Esophagus muscularis mucosa (tissue), 4 donors: ENCODE results near the gene BTN1A1.

ENCODE experiments used
- CTCF ChIP-seq, 3 experiments: fragments of 200-600 bp in 2 of 3; fragments of 450-650 bp in 1 of 3; sonication (generic) in 2 of 3; IDR thresholded peaks; one replicate each; pipeline ENCODE4 v1.5.1; 2017 to 2019; ENCODE audit warnings: antibody characterized with exemption in 3 of 3, mild to moderate bottlenecking in 2 of 3, moderate library complexity in 1 of 3
- EP300 ChIP-seq: sonication (generic); formaldehyde crosslinking; IDR thresholded peaks from one replicate; pipeline ENCODE4 v1.6.1; 2017; ENCODE audit warnings: antibody characterized with exemption
- POLR2A ChIP-seq: fragments of 450-650 bp; IDR thresholded peaks from one replicate; pipeline ENCODE4 v1.6.1; 2017; ENCODE audit warnings: antibody characterized with exemption, moderate library complexity, mild to moderate bottlenecking, low read depth

DNA sequence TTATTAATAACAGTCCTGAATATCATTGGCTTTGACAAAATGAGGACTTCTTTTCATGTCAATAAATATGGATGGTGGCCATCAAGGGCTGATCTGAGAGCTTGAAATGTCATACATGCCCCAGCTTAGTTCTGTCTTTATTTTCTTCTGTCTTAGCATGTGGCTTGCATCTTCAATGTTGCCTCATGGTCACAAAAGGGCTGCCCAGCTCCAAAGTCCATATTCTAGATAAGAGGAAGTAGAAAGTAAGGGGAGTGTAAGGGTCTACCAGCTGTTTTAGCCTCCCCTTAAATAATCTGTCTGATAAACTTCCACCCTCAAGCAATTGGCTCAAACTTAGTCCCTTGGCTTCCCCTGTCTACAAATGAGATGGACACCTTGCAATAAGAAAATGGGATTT, 28.1 kb upstream of the BTN1A1 start:
- TF ChIP-seq CTCF (IDR thresholded peaks at IDR 0.05), result no peak
- TF ChIP-seq POLR2A, result no peak
- TF ChIP-seq EP300, result no peak
